Esophagus squamous epithelium (tissue), 4 donors: ENCODE data around the gene GBF1.

Source experiments
- CTCF ChIP-seq, 6 experiments: fragments of 450-650 bp in 4 of 6; fragments of 200-600 bp in 2 of 6; sonication (generic) in 2 of 6; IDR thresholded peaks; one replicate each; pipeline ENCODE4 v1.5.1; 2016 to 2019; ENCODE audit warnings: antibody characterized with exemption in 6 of 6, mild to moderate bottlenecking in 4 of 6, moderate library complexity in 4 of 6
- POLR2A ChIP-seq, 4 donors: fragments of 450-650 bp; IDR thresholded peaks; one replicate each; pipeline ENCODE4 v1.6.1; 2017; ENCODE audit warnings: antibody characterized with exemption in 4 of 4, mild to moderate bottlenecking in 4 of 4, moderate library complexity in 3 of 4

DNA sequence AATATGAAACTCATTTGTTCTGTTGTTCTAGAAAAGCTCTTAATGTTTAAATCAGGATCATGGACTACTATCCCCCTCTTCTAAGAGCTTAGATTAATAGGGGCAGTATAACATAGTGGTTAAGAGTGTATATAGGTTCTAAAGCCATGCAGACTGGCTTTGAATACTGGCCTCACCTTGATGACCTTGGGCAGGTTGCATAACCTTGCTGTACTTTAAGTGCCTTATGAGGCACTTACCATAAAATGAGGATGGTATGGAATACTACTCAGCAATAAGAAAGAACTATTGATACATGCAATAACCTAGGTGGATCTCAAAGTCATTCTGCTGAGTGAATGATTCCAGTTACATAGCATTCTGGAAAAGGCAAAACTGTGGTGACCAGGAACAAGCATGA, 53.6 kb downstream of the GBF1 start:
- TF ChIP-seq CTCF (IDR thresholded peaks at IDR 0.05) (no peak), POLR2A (IDR thresholded peaks at IDR 0.05) (no peak)
